ENCODE data around the gene RGSL1. TPM values are rescaled to one million over a fixed set of nuclear protein-coding genes. Genes with fewer than 3 reads are reported as not detected.

Gene RGSL1
- total and polyA plus RNA-seq, 2 of the 8 experiments (the other 6 are each of a cell fraction or from before 2014, with no cell fraction given): not detected

- TF ChIP-seq CTCF (IDR thresholded peaks at IDR 0.05; ENCODE audit: control extremely low read depth in 1 of 3, insufficient read depth in 1 of 3, low read depth in 1 of 3, low read length in 3 of 3) (no peak), NANOG (IDR thresholded peaks at IDR 0.05; ENCODE audit: insufficient read depth, low read depth, low read length, poor library complexity, severe bottlenecking) (no peak), BRCA1 (IDR thresholded peaks at IDR 0.05; ENCODE audit: low read depth, low read length) (no peak), USF2 (IDR thresholded peaks at IDR 0.05; ENCODE audit: low read length) (no peak), TBP (IDR thresholded peaks at IDR 0.05; ENCODE audit: low read depth, low read length) (no peak), ZNF274 (IDR thresholded peaks at IDR 0.05; ENCODE audit: borderline replicate concordance, extremely low read depth, low read length) (no peak), POLR2AphosphoS5 (IDR thresholded peaks at IDR 0.05; ENCODE audit: low read depth, low read length) (no peak)
These were observed 115.6 kb downstream of the RGSL1 start (continued) for GRCh38 chr1:182565537-182565936.

Data from H1 (cell line).